Measurements from ENCODE around the gene HSD3B1.
"Not testable (repeated sequence)": the region's sequence is repeated elsewhere in the genome, so short reads cannot be mapped to it uniquely, and the experiment has no call there.

Gene HSD3B1

DNA sequence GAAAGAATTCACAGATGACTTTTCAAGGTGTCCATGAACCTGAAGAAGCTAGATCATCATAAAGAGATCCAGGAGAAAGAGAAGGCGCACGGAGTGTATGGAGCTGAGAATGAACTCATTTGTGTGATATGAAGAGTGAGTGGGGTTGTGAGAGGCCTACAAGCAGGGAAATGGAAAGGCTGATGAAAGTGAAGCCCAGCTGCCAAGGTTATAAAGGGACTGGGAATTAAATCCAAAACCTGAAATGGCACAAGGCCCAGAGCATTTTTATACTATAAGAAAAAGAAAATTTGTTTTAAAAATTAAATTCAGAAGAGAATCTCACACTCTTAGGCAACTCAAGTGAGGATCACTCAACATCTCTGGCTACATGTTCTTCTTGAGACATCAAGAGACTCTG is 43.4 kb downstream of the HSD3B1 start:
- TF ChIP-seq, protein P1, sequence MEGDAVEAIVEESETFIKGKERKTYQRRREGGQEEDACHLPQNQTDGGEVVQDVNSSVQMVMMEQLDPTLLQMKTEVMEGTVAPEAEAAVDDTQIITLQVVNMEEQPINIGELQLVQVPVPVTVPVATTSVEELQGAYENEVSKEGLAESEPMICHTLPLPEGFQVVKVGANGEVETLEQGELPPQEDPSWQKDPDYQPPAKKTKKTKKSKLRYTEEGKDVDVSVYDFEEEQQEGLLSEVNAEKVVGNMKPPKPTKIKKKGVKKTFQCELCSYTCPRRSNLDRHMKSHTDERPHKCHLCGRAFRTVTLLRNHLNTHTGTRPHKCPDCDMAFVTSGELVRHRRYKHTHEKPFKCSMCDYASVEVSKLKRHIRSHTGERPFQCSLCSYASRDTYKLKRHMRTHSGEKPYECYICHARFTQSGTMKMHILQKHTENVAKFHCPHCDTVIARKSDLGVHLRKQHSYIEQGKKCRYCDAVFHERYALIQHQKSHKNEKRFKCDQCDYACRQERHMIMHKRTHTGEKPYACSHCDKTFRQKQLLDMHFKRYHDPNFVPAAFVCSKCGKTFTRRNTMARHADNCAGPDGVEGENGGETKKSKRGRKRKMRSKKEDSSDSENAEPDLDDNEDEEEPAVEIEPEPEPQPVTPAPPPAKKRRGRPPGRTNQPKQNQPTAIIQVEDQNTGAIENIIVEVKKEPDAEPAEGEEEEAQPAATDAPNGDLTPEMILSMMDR (conservative IDR thresholded peaks at IDR 0.05; ENCODE audit: low read length): no peak
- H3K4me3 ChIP-seq (ENCODE audit: low read length): no peak overlapping the region
- no peak for DNase-seq (ENCODE audit: low read depth)

DNA sequence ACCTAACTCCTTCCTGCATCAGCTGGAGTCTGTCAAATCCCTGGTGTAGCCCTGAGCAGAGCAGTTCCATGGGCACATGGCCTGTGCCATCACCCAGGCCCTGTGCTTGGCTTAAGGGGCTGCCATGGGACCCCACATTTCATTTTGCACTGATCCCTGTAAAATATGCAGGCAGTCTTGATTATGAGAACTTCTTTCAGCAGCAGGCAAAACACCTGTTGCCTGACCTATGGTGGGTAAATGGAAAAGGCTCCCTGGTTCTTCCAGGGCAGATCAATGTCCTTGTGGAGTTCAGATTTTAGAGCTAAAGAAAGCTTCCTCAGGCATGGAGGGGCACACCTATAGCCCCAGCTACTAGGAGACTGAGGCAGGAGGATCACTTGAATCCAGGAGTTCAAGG is 44.2 kb downstream of the HSD3B1 start:
- no peak for DNase-seq (ENCODE audit: low read depth)
- TF ChIP-seq, protein P1 (conservative IDR thresholded peaks at IDR 0.05; ENCODE audit: low read length): no peak
- no peak overlapping the region for H3K4me3 ChIP-seq (ENCODE audit: low read length)

DNA sequence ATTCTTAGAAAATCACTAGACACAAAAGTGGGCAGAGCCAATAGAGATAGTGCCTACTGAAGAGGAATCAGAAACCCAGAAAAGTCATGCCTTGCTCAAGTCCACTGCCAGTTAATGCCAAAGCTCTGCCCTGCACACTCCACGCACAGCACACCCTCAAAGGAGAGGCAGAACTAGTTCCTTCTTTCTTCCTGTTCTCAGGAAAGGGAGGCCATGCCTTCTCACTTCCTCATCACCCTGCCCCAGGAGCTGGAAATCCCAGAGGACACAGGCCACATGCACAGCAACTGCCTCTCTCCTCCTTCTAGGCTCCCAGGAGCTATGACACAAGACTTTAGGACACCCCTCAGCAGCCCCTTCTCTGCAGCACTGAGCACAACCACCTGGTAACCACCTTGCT is 45.6 kb downstream of the HSD3B1 start:
- DNase-seq (ENCODE audit: low read depth); H3K4me3 ChIP-seq (ENCODE audit: low read length): not testable (repeated sequence)

DNA sequence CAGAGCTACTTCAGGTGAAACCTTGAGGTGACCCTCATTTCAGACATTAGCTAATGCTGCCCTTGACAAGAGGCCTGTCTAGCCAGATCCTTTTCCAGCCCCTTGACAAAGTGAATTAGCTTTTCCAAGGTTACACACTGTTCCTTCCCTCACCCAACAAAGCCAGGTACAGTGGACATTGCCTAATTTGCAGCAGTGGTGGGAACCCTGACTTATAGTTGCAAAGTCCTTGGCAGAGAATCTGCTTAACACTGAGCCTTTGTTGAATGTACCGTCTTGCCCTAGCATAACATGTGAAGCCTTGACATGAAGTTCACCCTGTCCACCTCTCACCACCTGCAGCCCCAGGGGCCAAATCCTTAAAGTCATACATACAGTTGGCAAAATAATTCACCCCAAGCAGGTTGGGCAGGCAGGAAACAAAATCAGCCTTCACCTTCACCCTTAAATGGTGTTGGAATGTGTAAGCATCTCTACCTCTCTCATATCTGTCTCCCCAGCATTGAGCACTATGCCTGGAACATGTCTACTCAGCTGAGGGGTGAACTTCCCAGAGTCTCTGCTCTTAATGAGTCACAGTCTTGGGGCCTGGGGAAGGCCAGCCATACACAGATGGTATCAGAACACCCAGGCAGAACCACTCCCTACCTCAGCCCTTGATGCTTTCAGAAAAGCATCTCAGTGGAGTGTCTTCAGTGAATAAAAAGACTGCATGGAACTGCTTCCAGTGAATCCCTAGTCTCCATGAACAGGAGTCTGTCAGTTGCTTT is 46.5 kb downstream of the HSD3B1 start:
- peak; percentile 5 for DNase-seq (ENCODE audit: low read depth)
- H3K4me3 ChIP-seq (ENCODE audit: low read length): not testable (repeated sequence)

DNA sequence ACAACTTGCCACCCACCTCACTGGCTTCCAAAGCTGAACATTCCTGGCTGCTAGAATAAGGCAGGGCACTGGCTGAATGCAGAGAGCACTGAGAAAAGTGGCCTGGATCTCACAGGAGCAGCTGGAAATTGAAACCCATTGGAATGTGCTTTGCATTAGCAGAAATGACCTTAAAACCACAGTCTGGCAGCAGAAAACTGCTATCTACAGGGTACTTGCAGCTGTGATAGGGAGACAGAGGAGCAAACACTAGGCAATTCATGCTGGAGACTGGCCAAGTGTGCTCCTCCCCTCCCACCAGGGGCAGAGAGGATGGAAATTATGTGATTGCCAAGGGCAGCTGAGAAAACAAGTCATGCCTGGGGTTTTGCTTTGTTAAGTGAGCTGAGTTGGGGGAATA is 47.2 kb downstream of the HSD3B1 start:
- TF ChIP-seq, protein P1 (conservative IDR thresholded peaks at IDR 0.05; ENCODE audit: low read length): no peak
- H3K4me3 ChIP-seq (ENCODE audit: low read length): no peak overlapping the region
- DNase-seq (ENCODE audit: low read depth): peak; percentile 66

DNA sequence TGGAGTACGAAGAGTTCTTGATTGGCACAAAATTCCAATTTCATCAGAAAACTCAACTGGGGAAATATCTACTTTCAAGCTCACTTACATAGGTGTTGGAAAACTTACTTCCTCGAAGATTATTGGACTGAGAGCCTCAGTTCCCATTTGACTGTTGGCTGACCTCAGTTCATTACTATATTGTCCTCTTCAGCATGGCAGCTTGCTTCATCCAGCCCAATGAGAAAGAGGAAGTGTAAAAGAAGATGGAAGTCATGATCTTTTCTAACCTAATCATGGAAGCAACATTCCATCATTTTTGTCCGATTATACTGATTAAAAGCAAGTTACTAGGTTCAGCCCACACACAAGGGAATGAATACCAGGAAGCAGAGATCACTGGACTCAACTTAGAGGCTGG is 49.4 kb downstream of the HSD3B1 start:
- H3K4me3 ChIP-seq (ENCODE audit: low read length): no peak overlapping the region
- no peak for DNase-seq (ENCODE audit: low read depth)
- TF ChIP-seq, protein P1 (conservative IDR thresholded peaks at IDR 0.05; ENCODE audit: low read length): no peak

DNA sequence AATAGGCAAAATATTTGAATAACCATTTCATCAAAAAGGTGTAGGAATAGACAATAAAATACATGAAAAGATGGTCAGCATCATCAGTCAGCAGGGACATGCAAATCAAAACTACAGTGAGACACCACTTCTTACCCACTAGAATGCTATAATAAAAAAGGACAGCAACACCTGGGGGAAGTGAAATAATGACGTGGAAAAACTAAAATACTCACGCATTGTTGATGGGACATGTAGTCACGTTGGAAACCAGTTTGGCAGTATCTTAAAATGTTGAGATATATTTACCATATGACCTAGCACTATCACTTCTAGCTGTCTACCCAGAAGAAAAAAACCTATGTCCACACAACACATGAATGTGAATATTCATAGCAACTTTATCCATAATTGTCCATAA is 53.4 kb downstream of the HSD3B1 start:
- not testable (repeated sequence) for H3K4me3 ChIP-seq (ENCODE audit: low read length); DNase-seq (ENCODE audit: low read depth)

DNA sequence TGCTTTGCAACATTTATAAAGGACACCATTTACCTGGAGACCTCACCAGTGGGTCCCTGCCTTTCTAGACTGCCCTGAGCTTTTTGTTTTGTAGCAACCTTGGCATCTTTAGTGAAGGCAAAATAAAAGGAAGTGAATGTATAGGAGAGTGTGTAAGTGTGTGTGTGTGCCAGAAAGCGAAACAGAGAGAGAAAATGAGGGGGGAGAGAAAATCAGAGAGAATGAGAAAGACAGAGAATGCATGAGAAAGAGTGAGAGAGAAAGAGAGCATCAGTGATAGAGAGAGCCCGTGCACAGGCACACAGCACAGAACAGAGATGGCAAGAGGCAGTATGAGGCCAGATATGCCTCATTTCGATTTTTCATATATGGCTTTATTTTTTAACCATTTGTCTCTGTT is 57.5 kb downstream of the HSD3B1 start:
- no peak for DNase-seq (ENCODE audit: low read depth)
- no peak overlapping the region for H3K4me3 ChIP-seq (ENCODE audit: low read length)

More for the DNA sequence above, 57.5 kb downstream of the HSD3B1 start:
- TF ChIP-seq, protein P1 (conservative IDR thresholded peaks at IDR 0.05; ENCODE audit: low read length): no peak

Measured in AG10803 (cell line).